Suprapubic skin (tissue), 4 donors: ENCODE results near the gene CAMK1D. TPM values are rescaled to one million over a fixed set of nuclear protein-coding genes. Genes with fewer than 3 reads are reported as not detected.

Experiments used
- DNase-seq, 2 donors: peaks; one replicate each; pipeline ENCODE4 v3.0.0-alpha.2; 2019; ENCODE audit warnings: low spot score in 2 of 2
- H3K27ac ChIP-seq: fragments of 200-600 bp; sonication (generic); one replicate; pipeline ENCODE4 v1.5.1; 2019
- H3K27me3 ChIP-seq: fragments of 200-600 bp; sonication (generic); one replicate; pipeline ENCODE4 v1.5.1; 2019
- H3K36me3 ChIP-seq: fragments of 200-600 bp; sonication (generic); one replicate; pipeline ENCODE4 v1.5.1; 2019
- H3K4me1 ChIP-seq: fragments of 200-600 bp; sonication (generic); one replicate; pipeline ENCODE4 v1.5.1; 2019
- H3K4me3 ChIP-seq: fragments of 200-600 bp; sonication (generic); one replicate; pipeline ENCODE4 v1.5.1; 2019; ENCODE audit warnings: mild to moderate bottlenecking
- H3K9me3 ChIP-seq: fragments of 200-600 bp; sonication (generic); one replicate; pipeline ENCODE4 v1.5.1; 2019
- EP300 ChIP-seq: sonication (generic); formaldehyde crosslinking; IDR thresholded peaks from one replicate; pipeline ENCODE4 v1.6.1; 2017; ENCODE audit warnings: antibody characterized with exemption
- POLR2A ChIP-seq, 2 donors: fragments of 450-650 bp; IDR thresholded peaks; one replicate each; pipeline ENCODE4 v1.6.1; 2017; ENCODE audit warnings: antibody characterized with exemption in 2 of 2, mild to moderate bottlenecking in 2 of 2, moderate library complexity in 2 of 2
- POLR2AphosphoS5 ChIP-seq, 3 donors: sonication (generic); formaldehyde crosslinking; IDR thresholded peaks; one replicate each; pipeline ENCODE4 v1.6.1; 2017; ENCODE audit warnings: antibody characterized with exemption in 3 of 3
- WGBS: methylation state at CpG from one replicate; pipeline ENCODE4 v1.1.5; 2018; 5-methylcytosine and 5-hydroxymethylcytosine counted together
- total RNA-seq, 4 donors: library from RNA; depleted of rRNA; stranded (reverse); fragments of >200 nt; gene quantifications; one replicate each; pipeline ENCODE4 v1.1.0, GENCODE V29; 2016
- TF ChIP-seq, protein P1 (sequence below), 2 donors: fragments of 200-600 bp in 1 of 2; fragments of 450-650 bp in 1 of 2; sonication (generic) in 1 of 2; IDR thresholded peaks; one replicate each; pipeline ENCODE4 v1.5.1; 2016 to 2019; ENCODE audit warnings: antibody characterized with exemption in 2 of 2, mild to moderate bottlenecking in 1 of 2, moderate library complexity in 1 of 2

The CAMK1D gene
- total RNA-seq, 4 donors from 2014 or later = 26.4 to 31.3 (median 30.2) TPM

- no peaks in the 10 kb centered on the region for H3K36me3 ChIP-seq
- no peak for TF ChIP-seq POLR2AphosphoS5 (IDR thresholded peaks at IDR 0.05)
- no peak for TF ChIP-seq POLR2A (IDR thresholded peaks at IDR 0.05)
- TF ChIP-seq, protein P1, sequence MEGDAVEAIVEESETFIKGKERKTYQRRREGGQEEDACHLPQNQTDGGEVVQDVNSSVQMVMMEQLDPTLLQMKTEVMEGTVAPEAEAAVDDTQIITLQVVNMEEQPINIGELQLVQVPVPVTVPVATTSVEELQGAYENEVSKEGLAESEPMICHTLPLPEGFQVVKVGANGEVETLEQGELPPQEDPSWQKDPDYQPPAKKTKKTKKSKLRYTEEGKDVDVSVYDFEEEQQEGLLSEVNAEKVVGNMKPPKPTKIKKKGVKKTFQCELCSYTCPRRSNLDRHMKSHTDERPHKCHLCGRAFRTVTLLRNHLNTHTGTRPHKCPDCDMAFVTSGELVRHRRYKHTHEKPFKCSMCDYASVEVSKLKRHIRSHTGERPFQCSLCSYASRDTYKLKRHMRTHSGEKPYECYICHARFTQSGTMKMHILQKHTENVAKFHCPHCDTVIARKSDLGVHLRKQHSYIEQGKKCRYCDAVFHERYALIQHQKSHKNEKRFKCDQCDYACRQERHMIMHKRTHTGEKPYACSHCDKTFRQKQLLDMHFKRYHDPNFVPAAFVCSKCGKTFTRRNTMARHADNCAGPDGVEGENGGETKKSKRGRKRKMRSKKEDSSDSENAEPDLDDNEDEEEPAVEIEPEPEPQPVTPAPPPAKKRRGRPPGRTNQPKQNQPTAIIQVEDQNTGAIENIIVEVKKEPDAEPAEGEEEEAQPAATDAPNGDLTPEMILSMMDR (IDR thresholded peaks at IDR 0.05) = no peak
- TF ChIP-seq EP300 = no peak
- WGBS = 88% methylated on average over 1 of the region's 1 CpG
- no peaks in the 10 kb centered on the region for H3K9me3 ChIP-seq
- H3K4me1 ChIP-seq = peaks cover 12% of the 10 kb centered on the region
- no peak overlapping the region for H3K4me3 ChIP-seq
- H3K27ac ChIP-seq = no peak overlapping the region
- no peaks in the 10 kb centered on the region for H3K27me3 ChIP-seq
- no peak for DNase-seq
These were observed 30.3 kb upstream of the CAMK1D start for GRCh38 chr10:12319076-12319475.

- no peak for TF ChIP-seq POLR2A (IDR thresholded peaks at IDR 0.05)
- no peak for TF ChIP-seq EP300
- TF ChIP-seq POLR2AphosphoS5 (IDR thresholded peaks at IDR 0.05) = no peak
- TF ChIP-seq, protein P1 (IDR thresholded peaks at IDR 0.05) = no peak
- no peak overlapping the region for H3K27ac ChIP-seq
- 93% methylated on average over 4 of the region's 4 CpGs for WGBS
These were observed 28.5 kb upstream of the CAMK1D start for GRCh38 chr10:12320892-12321291.

GRCh38 chr10:12321641-12322040 lies 27.7 kb upstream of the CAMK1D start:
- no peak overlapping the region for H3K4me3 ChIP-seq
- DNase-seq = no peak
- H3K36me3 ChIP-seq = no peaks in the 10 kb centered on the region
- peaks cover 12% of the 10 kb centered on the region for H3K4me1 ChIP-seq
- H3K27ac ChIP-seq = no peak overlapping the region
- TF ChIP-seq POLR2A (IDR thresholded peaks at IDR 0.05) = no peak
- no peak for TF ChIP-seq POLR2AphosphoS5 (IDR thresholded peaks at IDR 0.05)
- TF ChIP-seq, protein P1 (IDR thresholded peaks at IDR 0.05) = no peak
- no peak for TF ChIP-seq EP300
- no peaks in the 10 kb centered on the region for H3K27me3 ChIP-seq
- 78% methylated on average over 2 of the region's 2 CpGs for whole genome bisulfite sequencing
- H3K9me3 ChIP-seq = no peaks in the 10 kb centered on the region

More at GRCh38 chr10:12320892-12321291, 28.5 kb upstream of the CAMK1D start:
- H3K4me3 ChIP-seq = no peak overlapping the region
- H3K9me3 ChIP-seq = no peaks in the 10 kb centered on the region
- DNase-seq = no peak
- H3K4me1 ChIP-seq = peaks cover 12% of the 10 kb centered on the region
- no peaks in the 10 kb centered on the region for H3K27me3 ChIP-seq
- no peaks in the 10 kb centered on the region for H3K36me3 ChIP-seq

GRCh38 chr10:12322583-12323131 lies 26.7 kb upstream of the CAMK1D start:
- no peaks in the 10 kb centered on the region for H3K36me3 ChIP-seq
- no peaks in the 10 kb centered on the region for H3K27me3 ChIP-seq
- no peak for DNase-seq
- no peak overlapping the region for H3K4me3 ChIP-seq
- H3K27ac ChIP-seq = no peak overlapping the region
- 48% methylated on average over 9 of the region's 9 CpGs for WGBS
- H3K4me1 ChIP-seq = peaks cover 12% of the 10 kb centered on the region
- H3K9me3 ChIP-seq = no peaks in the 10 kb centered on the region
- TF ChIP-seq EP300 (no peak), POLR2A (IDR thresholded peaks at IDR 0.05) (no peak), POLR2AphosphoS5 (IDR thresholded peaks at IDR 0.05) (no peak)
- TF ChIP-seq, protein P1 (IDR thresholded peaks at IDR 0.05) = no peak

GRCh38 chr10:12324530-12324929 lies 24.8 kb upstream of the CAMK1D start:
- TF ChIP-seq, protein P1 (IDR thresholded peaks at IDR 0.05) = no peak
- TF ChIP-seq POLR2AphosphoS5 (IDR thresholded peaks at IDR 0.05) = no peak
- no peak for TF ChIP-seq POLR2A (IDR thresholded peaks at IDR 0.05)
- no peak for TF ChIP-seq EP300
- WGBS = 95% methylated on average over 3 of the region's 3 CpGs
- peaks cover 23% of the 10 kb centered on the region for H3K4me1 ChIP-seq

More at GRCh38 chr10:12324530-12324929, 24.8 kb upstream of the CAMK1D start:
- no peak overlapping the region for H3K4me3 ChIP-seq
- H3K27ac ChIP-seq = no peak overlapping the region
- DNase-seq = no peak
- H3K36me3 ChIP-seq = no peaks in the 10 kb centered on the region
- no peaks in the 10 kb centered on the region for H3K27me3 ChIP-seq
- H3K9me3 ChIP-seq = no peaks in the 10 kb centered on the region
